ENCODE measurements around the gene ADD1. TPM values are rescaled to one million over a fixed set of nuclear protein-coding genes. Genes with fewer than 3 reads are reported as not detected.

ADD1 gene
- total and polyA plus RNA-seq, 2 donors (not counting 1 experiment from before 2014, with no cell fraction given): 302 to 383 TPM

DNA sequence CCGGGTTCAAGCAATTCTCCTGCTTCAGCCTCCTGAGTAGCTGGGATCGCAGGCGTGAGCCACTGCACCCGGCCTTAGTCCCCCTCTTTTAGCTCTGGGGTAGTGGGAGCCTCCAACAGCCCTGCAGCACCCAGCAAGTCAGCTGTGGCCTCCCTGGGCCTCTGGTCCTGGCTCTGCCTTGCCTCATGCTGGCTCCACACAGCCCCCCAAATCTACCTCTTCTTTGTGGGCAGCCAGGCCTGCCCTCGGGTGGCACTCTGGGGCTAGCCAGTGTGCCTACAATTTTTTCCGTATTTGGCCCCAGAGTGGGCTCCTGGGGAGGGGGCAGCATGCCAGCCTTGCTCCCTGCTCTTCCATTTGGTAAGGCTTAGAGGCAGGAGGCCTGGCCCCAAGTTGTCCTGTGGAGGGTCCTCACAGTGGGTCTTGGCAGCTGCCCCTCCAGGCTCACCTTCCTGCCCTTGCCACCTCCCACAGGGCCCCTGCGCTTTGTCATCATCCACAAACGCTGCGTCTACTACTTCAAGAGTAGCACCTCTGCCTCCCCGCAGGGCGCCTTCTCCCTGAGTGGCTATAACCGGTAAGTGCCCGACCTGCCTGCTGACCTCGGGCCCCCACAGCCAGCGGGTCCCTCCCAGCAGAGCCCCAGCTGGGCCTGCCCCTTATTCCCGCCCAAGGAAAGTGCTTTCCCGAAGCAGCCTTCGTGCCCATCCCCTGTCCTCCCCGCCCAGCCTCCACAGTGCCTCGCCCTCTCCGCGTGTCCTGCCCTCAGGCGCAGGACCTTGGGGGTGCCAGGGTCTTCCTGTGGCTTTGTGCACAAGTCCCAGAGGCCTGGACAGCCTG, 21.0 kb upstream of the ADD1 start:
- CTCF ChIA-PET: interaction anchor here (1.4 kb wide), 1 partner anchor 9 kb away, joined by 4 read pairs; no protein-coding TSS in a partner anchor
- no peak for TF ChIP-seq EZH2 (IDR thresholded peaks at IDR 0.05; ENCODE audit: borderline replicate concordance, insufficient read depth, low read depth, low read length, poor library complexity, severe bottlenecking)
- TF ChIP-seq, protein P1, sequence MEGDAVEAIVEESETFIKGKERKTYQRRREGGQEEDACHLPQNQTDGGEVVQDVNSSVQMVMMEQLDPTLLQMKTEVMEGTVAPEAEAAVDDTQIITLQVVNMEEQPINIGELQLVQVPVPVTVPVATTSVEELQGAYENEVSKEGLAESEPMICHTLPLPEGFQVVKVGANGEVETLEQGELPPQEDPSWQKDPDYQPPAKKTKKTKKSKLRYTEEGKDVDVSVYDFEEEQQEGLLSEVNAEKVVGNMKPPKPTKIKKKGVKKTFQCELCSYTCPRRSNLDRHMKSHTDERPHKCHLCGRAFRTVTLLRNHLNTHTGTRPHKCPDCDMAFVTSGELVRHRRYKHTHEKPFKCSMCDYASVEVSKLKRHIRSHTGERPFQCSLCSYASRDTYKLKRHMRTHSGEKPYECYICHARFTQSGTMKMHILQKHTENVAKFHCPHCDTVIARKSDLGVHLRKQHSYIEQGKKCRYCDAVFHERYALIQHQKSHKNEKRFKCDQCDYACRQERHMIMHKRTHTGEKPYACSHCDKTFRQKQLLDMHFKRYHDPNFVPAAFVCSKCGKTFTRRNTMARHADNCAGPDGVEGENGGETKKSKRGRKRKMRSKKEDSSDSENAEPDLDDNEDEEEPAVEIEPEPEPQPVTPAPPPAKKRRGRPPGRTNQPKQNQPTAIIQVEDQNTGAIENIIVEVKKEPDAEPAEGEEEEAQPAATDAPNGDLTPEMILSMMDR (IDR thresholded peaks at IDR 0.05): no peak
- Histone ChIP-seq H3K27ac (ENCODE audit: low read length in 2 of 2) (no peak overlapping the region), H3K4me2 (replicated peaks; ENCODE audit: low read depth, low read length, poor library complexity, severe bottlenecking) (no peak overlapping the region), H4K20me1 (ENCODE audit: control insufficient read depth, insufficient read depth, low read length, poor library complexity, severe bottlenecking) (peaks cover 92% of the 10 kb centered on the region), H3K9me3 (ENCODE audit: control extremely low read depth in 1 of 3, control insufficient read depth in 2 of 3, insufficient read depth in 1 of 3, low read length in 2 of 3) (no peaks in the 10 kb centered on the region), H3K4me1 (ENCODE audit: control insufficient read depth in 2 of 2, insufficient read depth in 2 of 2, low read length in 2 of 2) (peaks cover 11 to 22% of the 10 kb centered on the region in 2 donors), H3K9ac (ENCODE audit: low read length) (no peak overlapping the region), H2AFZ (ENCODE audit: insufficient read depth, low read depth, low read length, poor library complexity, severe bottlenecking) (no peak overlapping the region), H3K79me2 (ENCODE audit: control insufficient read depth, insufficient read depth, low read length) (peaks cover 58% of the 10 kb centered on the region), H3K27me3 (replicated peaks in 1 of 4; ENCODE audit: control extremely low read depth in 1 of 4, control insufficient read depth in 3 of 4, insufficient read depth in 4 of 4, low read length in 3 of 4) (no peaks in the 10 kb centered on the region), H3K4me3 (ENCODE audit: control extremely low read depth in 1 of 5, extremely low read depth in 1 of 5, insufficient read depth in 1 of 5, low read depth in 2 of 5, low read length in 4 of 5) (no peak overlapping the region), H3K36me3 (replicated peaks in 1 of 2; ENCODE audit: control extremely low read depth in 1 of 2, control insufficient read depth in 1 of 2, extremely low read depth in 1 of 2, insufficient read depth in 2 of 2, low read length in 1 of 2) (peaks cover 1 to 71% of the 10 kb centered on the region in 2 experiments)
- WGBS (ENCODE audit: insufficient coverage): 97% methylated on average over 23 of the region's 23 CpGs
- ATAC-seq (ENCODE audit: low read depth): no peak
- Mint-ChIP-seq H3K27ac (no peak overlapping the region), H3K27me3 (no peaks in the 10 kb centered on the region), H3K9me3 (ENCODE audit: insufficient read depth) (no peaks in the 10 kb centered on the region), H3K4me1 (peaks cover 15% of the 10 kb centered on the region), H3K4me3 (no peak overlapping the region)
- POLR2A ChIA-PET: interaction anchor here (1.2 to 1.4 kb wide), 2 partner anchors 9 to 10 kb away, joined by 3 to 4 read pairs; no protein-coding TSS in a partner anchor
- intact Hi-C loops (cut with micrococcal nuclease): no loop called here
- DNase-seq: no peak

DNA sequence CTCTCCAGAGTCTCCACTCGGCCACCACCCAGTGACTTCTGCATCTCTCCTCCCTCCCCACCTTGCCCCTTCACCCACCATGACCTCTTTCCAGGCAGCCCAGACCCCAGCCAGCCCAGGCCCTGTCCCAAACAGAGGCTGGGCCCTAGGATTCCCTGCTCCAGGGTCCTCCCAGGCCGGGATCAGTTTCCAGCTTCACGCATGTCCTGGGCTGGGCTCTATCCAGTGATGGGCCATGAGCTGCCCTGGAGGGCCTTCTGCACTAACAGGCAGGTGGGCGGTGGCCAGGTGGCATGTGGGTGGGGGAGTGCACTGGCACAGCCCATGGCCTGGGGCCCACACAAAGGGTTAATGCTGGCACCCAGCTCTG, 20.4 kb upstream of the ADD1 start:
- H3K27me3 Mint-ChIP-seq: no peaks in the 10 kb centered on the region
- H3K4me1 ChIP-seq (ENCODE audit: control insufficient read depth in 2 of 2, insufficient read depth in 2 of 2, low read length in 2 of 2): peaks cover 9 to 20% of the 10 kb centered on the region in 2 donors
- no peaks in the 10 kb centered on the region for H3K9me3 Mint-ChIP-seq (ENCODE audit: insufficient read depth)
- peaks cover 1 to 77% of the 10 kb centered on the region in 2 experiments for H3K36me3 ChIP-seq (replicated peaks in 1 of 2; ENCODE audit: control extremely low read depth in 1 of 2, control insufficient read depth in 1 of 2, extremely low read depth in 1 of 2, insufficient read depth in 2 of 2, low read length in 1 of 2)
- intact Hi-C loops (cut with micrococcal nuclease): no loop called here
- H3K27me3 ChIP-seq (replicated peaks in 1 of 4; ENCODE audit: control extremely low read depth in 1 of 4, control insufficient read depth in 3 of 4, insufficient read depth in 4 of 4, low read length in 3 of 4): no peaks in the 10 kb centered on the region
- no peak overlapping the region for H3K4me3 ChIP-seq (ENCODE audit: control extremely low read depth in 1 of 5, extremely low read depth in 1 of 5, insufficient read depth in 1 of 5, low read depth in 2 of 5, low read length in 4 of 5)
- H3K27ac ChIP-seq (ENCODE audit: low read length in 2 of 2): no peak overlapping the region
- H3K9ac ChIP-seq (ENCODE audit: low read length): no peak overlapping the region
- no peak overlapping the region for H3K4me3 Mint-ChIP-seq
- no peak overlapping the region for H2AFZ ChIP-seq (ENCODE audit: insufficient read depth, low read depth, low read length, poor library complexity, severe bottlenecking)
- TF ChIP-seq EZH2 (IDR thresholded peaks at IDR 0.05; ENCODE audit: borderline replicate concordance, insufficient read depth, low read depth, low read length, poor library complexity, severe bottlenecking): no peak
- TF ChIP-seq, protein P1 (IDR thresholded peaks at IDR 0.05): no peak
- ATAC-seq (ENCODE audit: low read depth): no peak
- H4K20me1 ChIP-seq (ENCODE audit: control insufficient read depth, insufficient read depth, low read length, poor library complexity, severe bottlenecking): peaks cover 94% of the 10 kb centered on the region
- POLR2A ChIA-PET: interaction anchor here (0.8 kb wide), 1 partner anchor 8 kb away, joined by 3 read pairs; no protein-coding TSS in a partner anchor
- peaks cover 13% of the 10 kb centered on the region for H3K4me1 Mint-ChIP-seq
- no peak for DNase-seq
- H3K79me2 ChIP-seq (ENCODE audit: control insufficient read depth, insufficient read depth, low read length): peaks cover 55% of the 10 kb centered on the region
- no peak overlapping the region for H3K27ac Mint-ChIP-seq
- H3K9me3 ChIP-seq (ENCODE audit: control extremely low read depth in 1 of 3, control insufficient read depth in 2 of 3, insufficient read depth in 1 of 3, low read length in 2 of 3): no peaks in the 10 kb centered on the region
- H3K4me2 ChIP-seq (replicated peaks; ENCODE audit: low read depth, low read length, poor library complexity, severe bottlenecking): no peak overlapping the region
- WGBS (ENCODE audit: insufficient coverage): 96% methylated on average over 4 of the region's 4 CpGs
- CTCF ChIA-PET: no interaction called here
